ENCODE results near the gene DHX9. TPM values are rescaled to one million over a fixed set of nuclear protein-coding genes. Genes with fewer than 3 reads are reported as not detected.

Gene DHX9
- total and polyA plus RNA-seq, 9 of the 15 experiments (the other 6 are each of a cell fraction or from before 2014, with no cell fraction given), result 100 to 409 (median 294) TPM

DNA sequence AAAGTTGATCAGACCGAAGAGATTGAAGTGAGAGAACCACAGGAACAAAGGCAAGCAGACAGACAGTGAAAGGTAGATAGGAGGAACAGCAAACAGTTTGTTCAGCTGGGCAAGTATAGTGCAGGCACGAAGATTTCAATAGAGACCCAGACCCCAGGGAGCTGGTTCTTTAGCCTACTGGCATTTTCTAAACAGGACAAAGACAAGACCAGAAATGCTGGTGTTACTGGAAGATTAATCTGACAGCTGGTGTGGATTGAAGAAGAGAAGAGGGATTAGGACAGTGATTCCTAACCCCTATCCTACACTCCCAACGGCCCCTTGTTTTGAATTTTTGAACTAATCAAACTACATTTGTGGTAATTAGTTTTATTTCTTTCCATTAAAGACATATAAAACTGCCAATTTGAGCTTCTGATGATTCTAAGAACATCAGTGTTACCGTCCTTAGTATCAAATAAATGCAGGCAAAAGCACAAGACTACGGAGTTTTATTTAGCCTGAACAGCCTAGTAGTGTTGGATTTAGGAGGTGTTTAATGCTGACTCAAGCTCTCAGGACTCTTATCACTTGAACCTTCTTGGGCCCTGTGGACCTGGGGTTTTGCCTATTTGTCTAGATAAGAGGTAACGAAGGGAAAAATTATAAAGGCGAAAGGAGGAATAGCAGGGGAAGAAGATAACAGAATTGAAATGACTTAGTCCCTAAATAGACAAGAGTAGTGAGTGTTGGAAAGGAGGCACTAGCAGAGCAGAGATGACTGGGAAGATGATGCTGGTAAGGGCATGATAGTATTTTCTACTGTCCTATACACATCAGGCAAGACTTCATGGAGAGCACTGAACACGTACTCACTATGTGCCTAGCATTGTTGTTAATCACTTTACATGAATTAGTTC, 47.6 kb upstream of the DHX9 start:
- Histone ChIP-seq H3K4me3 (peak overlapping the region; percentile 3; the same call in 1 of the 2 replicates), H3K27ac (ENCODE audit: extremely low read depth, low read depth, low read length) (peak overlapping the region; percentile 50), H3K9me1 (ENCODE audit: control insufficient read depth, insufficient read depth, low read length) (no peaks in the 10 kb centered on the region), H3K9ac (ENCODE audit: insufficient read depth in 1 of 2, low read depth in 2 of 2, low read length in 2 of 2) (peak overlapping the region in 1 of 2 experiments; percentile 8; a peak in 2 of 4 replicates), H4K20me1 (replicated peaks; ENCODE audit: control insufficient read depth, insufficient read depth, low read length) (no peaks in the 10 kb centered on the region), H3K36me3 (ENCODE audit: control insufficient read depth, insufficient read depth, low read length) (peaks cover 7% of the 10 kb centered on the region; the same call in 2 of the 3 replicates), H3K4me2 (ENCODE audit: insufficient read depth, low read length) (peak overlapping the region; percentile 53), H2AFZ (ENCODE audit: low read depth, low read length) (no peak overlapping the region), H3K27me3 (ENCODE audit: control insufficient read depth in 2 of 2, insufficient read depth in 2 of 2, low read length in 2 of 2) (no peaks in the 10 kb centered on the region), H3K9me3 (replicated peaks; ENCODE audit: control insufficient read depth, insufficient read depth, low read depth, low read length) (no peaks in the 10 kb centered on the region), H3K79me2 (ENCODE audit: control insufficient read depth, insufficient read depth, low read length) (no peaks in the 10 kb centered on the region), H3K4me1 (replicated peaks in 1 of 2; ENCODE audit: control insufficient read depth in 2 of 2, insufficient read depth in 2 of 2, low read length in 2 of 2) (peaks cover 23 to 51% of the 10 kb centered on the region in 2 experiments)
- POLR2A ChIA-PET, result interaction anchor here (0.5 to 2.1 kb wide), 15 partner anchors 9 to 776 kb away, joined by 3 to 8 read pairs (median 4); partner anchors contain the start of gene DHX9
- DNase-seq (ENCODE audit: extremely low read depth in 1 of 4, low spot score in 3 of 4) (peak; percentile 86 to 95 (median 88)), ATAC-seq (peak; percentile 77), FAIRE-seq (peak; percentile 94)
- in situ Hi-C loops (cut with MboI), result no loop called here
- CTCF ChIA-PET (ENCODE audit: low intra/inter-chr PET ratio), result interaction anchor here (0.5 kb wide), 1 partner anchor 781 kb away, joined by 4 read pairs; no protein-coding TSS in a partner anchor
- BruUV-seq (replicated peaks), result no TSS peak
- WGBS (ENCODE audit: insufficient coverage, low coverage, missing lambda C conversion rate), result 1% methylated on average over 8 of the region's 8 CpGs
- intact Hi-C loops (cut with micrococcal nuclease), result loop anchor here (1.0 to 5.0 kb wide), 2 partner anchors 48 to 399 kb away; partner anchors contain the start of genes DHX9 and GLUL
- TF ChIP-seq TCF7 (IDR thresholded peaks at IDR 0.05; ENCODE audit: borderline replicate concordance) (peak; percentile 68; the same call in 1 of the 2 replicates), JUN (IDR thresholded peaks at IDR 0.05; ENCODE audit: borderline replicate concordance, low read depth, low read length) (peak; percentile 62; the same call in 1 of the 2 replicates), JUN (CRISPR knock-in tag; IDR thresholded peaks at IDR 0.05; ENCODE audit: borderline replicate concordance) (no peak), MAFF (IDR thresholded peaks at IDR 0.05; ENCODE audit: low read length) (peak; percentile 96), FOXA3 (CRISPR knock-in tag; conservative IDR thresholded peaks at IDR 0.05 in 1 of 2, IDR thresholded peaks at IDR 0.05 in 1 of 2) (peak in 1 of 2 experiments; percentile 66; a peak in 2 of 4 replicates), ATF7 (IDR thresholded peaks at IDR 0.05) (peak; percentile 69; the same call in 1 of the 2 replicates), CREM (IDR thresholded peaks at IDR 0.05; ENCODE audit: low read depth) (peak; percentile 69), ARNT (IDR thresholded peaks at IDR 0.05) (peak; percentile 94 to 95), CEBPG (CRISPR knock-in tag; IDR thresholded peaks at IDR 0.05) (no peak), CEBPG (tag; conservative IDR thresholded peaks at IDR 0.05 in 1 of 2, IDR thresholded peaks at IDR 0.05 in 1 of 2) (no peak)
- TF ChIP-seq, protein P1, sequence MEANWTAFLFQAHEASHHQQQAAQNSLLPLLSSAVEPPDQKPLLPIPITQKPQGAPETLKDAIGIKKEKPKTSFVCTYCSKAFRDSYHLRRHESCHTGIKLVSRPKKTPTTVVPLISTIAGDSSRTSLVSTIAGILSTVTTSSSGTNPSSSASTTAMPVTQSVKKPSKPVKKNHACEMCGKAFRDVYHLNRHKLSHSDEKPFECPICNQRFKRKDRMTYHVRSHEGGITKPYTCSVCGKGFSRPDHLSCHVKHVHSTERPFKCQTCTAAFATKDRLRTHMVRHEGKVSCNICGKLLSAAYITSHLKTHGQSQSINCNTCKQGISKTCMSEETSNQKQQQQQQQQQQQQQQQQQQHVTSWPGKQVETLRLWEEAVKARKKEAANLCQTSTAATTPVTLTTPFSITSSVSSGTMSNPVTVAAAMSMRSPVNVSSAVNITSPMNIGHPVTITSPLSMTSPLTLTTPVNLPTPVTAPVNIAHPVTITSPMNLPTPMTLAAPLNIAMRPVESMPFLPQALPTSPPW (CRISPR knock-in tag; IDR thresholded peaks at IDR 0.05), result peak; percentile 66
- TF ChIP-seq, protein P2, sequence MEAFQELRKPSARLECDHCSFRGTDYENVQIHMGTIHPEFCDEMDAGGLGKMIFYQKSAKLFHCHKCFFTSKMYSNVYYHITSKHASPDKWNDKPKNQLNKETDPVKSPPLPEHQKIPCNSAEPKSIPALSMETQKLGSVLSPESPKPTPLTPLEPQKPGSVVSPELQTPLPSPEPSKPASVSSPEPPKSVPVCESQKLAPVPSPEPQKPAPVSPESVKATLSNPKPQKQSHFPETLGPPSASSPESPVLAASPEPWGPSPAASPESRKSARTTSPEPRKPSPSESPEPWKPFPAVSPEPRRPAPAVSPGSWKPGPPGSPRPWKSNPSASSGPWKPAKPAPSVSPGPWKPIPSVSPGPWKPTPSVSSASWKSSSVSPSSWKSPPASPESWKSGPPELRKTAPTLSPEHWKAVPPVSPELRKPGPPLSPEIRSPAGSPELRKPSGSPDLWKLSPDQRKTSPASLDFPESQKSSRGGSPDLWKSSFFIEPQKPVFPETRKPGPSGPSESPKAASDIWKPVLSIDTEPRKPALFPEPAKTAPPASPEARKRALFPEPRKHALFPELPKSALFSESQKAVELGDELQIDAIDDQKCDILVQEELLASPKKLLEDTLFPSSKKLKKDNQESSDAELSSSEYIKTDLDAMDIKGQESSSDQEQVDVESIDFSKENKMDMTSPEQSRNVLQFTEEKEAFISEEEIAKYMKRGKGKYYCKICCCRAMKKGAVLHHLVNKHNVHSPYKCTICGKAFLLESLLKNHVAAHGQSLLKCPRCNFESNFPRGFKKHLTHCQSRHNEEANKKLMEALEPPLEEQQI (IDR thresholded peaks at IDR 0.05), result peak; percentile 89

Data from K562 (cell line).